PFSK-1 (cell line): Measurements from ENCODE around the gene CTIF.

Source experiments
- FOXP2 ChIP-seq: optimal IDR thresholded peaks from 2 replicates; pipeline ENCODE3; 2011; ENCODE audit warnings: borderline replicate concordance, control low read depth, inconsistent platforms; ENCODE audit not compliant: insufficient read depth; ENCODE audit errors: extremely low read length, extremely low read depth
- POLR2AphosphoS5 ChIP-seq: IDR thresholded peaks from 2 replicates; pipeline ENCODE4 v1.6.1; 2012; ENCODE audit warnings: low read depth, mild to moderate bottlenecking, control low read depth, low read length, moderate library complexity
- REST ChIP-seq, 2 experiments: IDR thresholded peaks; 2 replicates each; pipeline versions ENCODE4 v1.6.1 to v1.8.0; 2011 to 2012; ENCODE audit warnings: low read depth in 2 of 2, low read length in 2 of 2, control low read depth in 1 of 2, inconsistent platforms in 1 of 2, mild to moderate bottlenecking in 1 of 2, moderate library complexity in 1 of 2; ENCODE audit not compliant: insufficient read depth in 1 of 2
- SIN3A ChIP-seq: IDR thresholded peaks from 2 replicates; pipeline ENCODE4 v1.6.1; 2012; ENCODE audit warnings: mild to moderate bottlenecking, low read length, moderate library complexity, borderline replicate concordance; ENCODE audit not compliant: insufficient read depth
- TAF1 ChIP-seq: IDR thresholded peaks from 2 replicates; pipeline ENCODE4 v1.6.1; 2012; ENCODE audit warnings: low read length, control low read depth, borderline replicate concordance; ENCODE audit not compliant: insufficient read depth

CTIF gene

GRCh38 chr18:48800876-48801727 is 262.3 kb downstream of the CTIF start:
- no peak for TF ChIP-seq POLR2AphosphoS5
- no peak for TF ChIP-seq SIN3A
- no peak for TF ChIP-seq REST (IDR thresholded peaks at IDR 0.05; ENCODE audit: insufficient read depth in 1 of 2, low read depth in 2 of 2, low read length in 2 of 2)
- TF ChIP-seq FOXP2, result no peak
- no peak for TF ChIP-seq TAF1

GRCh38 chr18:48801728-48802542 is 263.1 kb downstream of the CTIF start:
- TF ChIP-seq TAF1, result no peak
- no peak for TF ChIP-seq REST (IDR thresholded peaks at IDR 0.05; ENCODE audit: insufficient read depth in 1 of 2, low read depth in 2 of 2, low read length in 2 of 2)
- no peak for TF ChIP-seq SIN3A
- TF ChIP-seq FOXP2, result no peak
- no peak for TF ChIP-seq POLR2AphosphoS5

- no peak for TF ChIP-seq POLR2AphosphoS5
- no peak for TF ChIP-seq SIN3A
- TF ChIP-seq FOXP2, result no peak
- TF ChIP-seq TAF1, result no peak
- TF ChIP-seq REST (IDR thresholded peaks at IDR 0.05; ENCODE audit: insufficient read depth in 1 of 2, low read depth in 2 of 2, low read length in 2 of 2), result no peak
Observed at GRCh38 chr18:48802543-48803290, 263.9 kb downstream of the CTIF start.

GRCh38 chr18:48803518-48803917 is 264.7 kb downstream of the CTIF start:
- no peak for TF ChIP-seq SIN3A
- no peak for TF ChIP-seq TAF1
- no peak for TF ChIP-seq REST (IDR thresholded peaks at IDR 0.05; ENCODE audit: insufficient read depth in 1 of 2, low read depth in 2 of 2, low read length in 2 of 2)
- TF ChIP-seq FOXP2, result no peak
- no peak for TF ChIP-seq POLR2AphosphoS5
